AG09319 (cell line): ENCODE data around the gene ZFPM1.

Source experiments
- DNase-seq: peaks from one replicate; pipeline ENCODE4 v3.0.0-alpha.2; 2010; ENCODE audit warnings: low read depth; ENCODE audit errors: extremely low read depth
- TF ChIP-seq, protein P1 (sequence below): IDR thresholded peaks from 2 replicates; pipeline ENCODE4 v1.5.1; 2011; ENCODE audit warnings: low read depth, mild to moderate bottlenecking, inconsistent platforms, low read length, moderate library complexity

ZFPM1 gene

GRCh38 chr16:88526906-88527185 is 73.8 kb downstream of the ZFPM1 start:
- TF ChIP-seq, protein P1, sequence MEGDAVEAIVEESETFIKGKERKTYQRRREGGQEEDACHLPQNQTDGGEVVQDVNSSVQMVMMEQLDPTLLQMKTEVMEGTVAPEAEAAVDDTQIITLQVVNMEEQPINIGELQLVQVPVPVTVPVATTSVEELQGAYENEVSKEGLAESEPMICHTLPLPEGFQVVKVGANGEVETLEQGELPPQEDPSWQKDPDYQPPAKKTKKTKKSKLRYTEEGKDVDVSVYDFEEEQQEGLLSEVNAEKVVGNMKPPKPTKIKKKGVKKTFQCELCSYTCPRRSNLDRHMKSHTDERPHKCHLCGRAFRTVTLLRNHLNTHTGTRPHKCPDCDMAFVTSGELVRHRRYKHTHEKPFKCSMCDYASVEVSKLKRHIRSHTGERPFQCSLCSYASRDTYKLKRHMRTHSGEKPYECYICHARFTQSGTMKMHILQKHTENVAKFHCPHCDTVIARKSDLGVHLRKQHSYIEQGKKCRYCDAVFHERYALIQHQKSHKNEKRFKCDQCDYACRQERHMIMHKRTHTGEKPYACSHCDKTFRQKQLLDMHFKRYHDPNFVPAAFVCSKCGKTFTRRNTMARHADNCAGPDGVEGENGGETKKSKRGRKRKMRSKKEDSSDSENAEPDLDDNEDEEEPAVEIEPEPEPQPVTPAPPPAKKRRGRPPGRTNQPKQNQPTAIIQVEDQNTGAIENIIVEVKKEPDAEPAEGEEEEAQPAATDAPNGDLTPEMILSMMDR = no peak

GRCh38 chr16:88527186-88527936 is 74.3 kb downstream of the ZFPM1 start:
- no peak for DNase-seq
- TF ChIP-seq, protein P1 = peak; percentile 74

More at GRCh38 chr16:88526906-88527185, 73.8 kb downstream of the ZFPM1 start:
- no peak for DNase-seq

GRCh38 chr16:88527937-88528743 is 75.1 kb downstream of the ZFPM1 start:
- TF ChIP-seq, protein P1 = no peak
- DNase-seq = no peak

DNA sequence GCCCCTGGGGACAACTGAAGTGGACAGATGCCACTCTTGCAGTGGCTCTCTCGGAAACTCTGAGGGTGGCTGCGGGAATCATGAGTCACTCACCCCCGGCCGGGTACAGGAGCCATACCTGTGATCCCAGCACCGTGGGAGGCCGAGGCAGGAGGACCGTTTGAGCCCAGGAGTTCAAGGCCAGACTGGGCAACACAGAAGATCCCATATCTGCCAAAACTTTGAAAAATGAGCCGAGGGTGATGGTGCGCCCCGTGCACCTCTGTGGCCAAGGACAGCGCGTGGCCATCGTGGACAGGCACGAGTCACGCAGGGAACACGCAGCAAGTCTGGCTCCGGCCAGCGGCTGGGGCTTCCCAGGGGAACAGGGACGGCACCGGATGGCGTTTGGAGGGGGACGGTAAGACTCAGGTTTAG is 75.8 kb downstream of the ZFPM1 start:
- DNase-seq = no peak
- TF ChIP-seq, protein P1 = no peak

DNA sequence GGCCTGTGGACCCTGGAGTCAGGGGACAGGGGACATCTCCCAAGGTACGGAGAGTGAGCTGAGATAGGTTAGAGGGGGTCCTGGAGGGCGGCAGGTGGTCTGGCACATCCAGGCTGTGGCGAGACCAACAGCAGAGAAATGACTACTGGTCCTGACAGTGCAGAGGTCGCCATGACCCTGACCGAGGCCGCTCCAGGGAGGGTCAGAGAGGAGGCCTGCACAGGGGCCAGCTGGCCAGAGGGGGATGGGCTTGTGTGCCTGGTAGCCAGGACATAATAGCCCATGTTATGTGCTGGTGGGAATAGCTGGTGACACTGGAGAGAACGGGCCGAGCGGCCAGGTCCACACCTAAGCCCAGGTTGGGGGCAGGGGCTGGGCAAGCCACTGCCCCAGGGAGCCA is 76.5 kb downstream of the ZFPM1 start:
- TF ChIP-seq, protein P1 = no peak
- DNase-seq = no peak

- DNase-seq = no peak
- TF ChIP-seq, protein P1 = no peak
Observed at GRCh38 chr16:88530051-88530857, 77.2 kb downstream of the ZFPM1 start.
